HL-60/S4 treated with retinoic acid at 250 ng/mL for 4 days and 3 days (cell line): ENCODE results near the gene KDM4C.

ENCODE experiments used
- in situ Hi-C: fragments of 300-500 bp; cut with MboI; formaldehyde crosslinking; loops from 2 replicates; pipeline ENCODE4 v1.7.0; 2022; ENCODE audit warnings: low sequenced_read_pairs

Gene KDM4C

GRCh38 chr9:7150153-7150890 is 392.5 kb downstream of the KDM4C start:
- in situ Hi-C loops, result no loop called here

GRCh38 chr9:7153134-7153533 is 395.4 kb downstream of the KDM4C start:
- in situ Hi-C loops, result no loop called here

GRCh38 chr9:7153566-7153965 is 395.8 kb downstream of the KDM4C start:
- in situ Hi-C loops, result no loop called here

GRCh38 chr9:7154003-7154619 is 396.3 kb downstream of the KDM4C start:
- in situ Hi-C loops, result no loop called here

GRCh38 chr9:7154650-7155049 is 396.9 kb downstream of the KDM4C start:
- in situ Hi-C loops, result no loop called here

GRCh38 chr9:7161469-7161868 is 403.7 kb downstream of the KDM4C start:
- in situ Hi-C loops, result no loop called here

- in situ Hi-C loops, result no loop called here
Observed at GRCh38 chr9:7163932-7164331, 406.2 kb downstream of the KDM4C start.

GRCh38 chr9:7164440-7165330 is 406.9 kb downstream of the KDM4C start:
- in situ Hi-C loops, result no loop called here

- in situ Hi-C loops, result no loop called here
Observed at GRCh38 chr9:7165331-7165975, 407.7 kb downstream of the KDM4C start.

GRCh38 chr9:7166074-7166473 is 408.3 kb downstream of the KDM4C start:
- in situ Hi-C loops, result no loop called here

GRCh38 chr9:7169717-7170389 is 412.1 kb downstream of the KDM4C start:
- in situ Hi-C loops, result no loop called here

GRCh38 chr9:7171396-7172153 is 413.8 kb downstream of the KDM4C start:
- in situ Hi-C loops, result no loop called here

- in situ Hi-C loops, result no loop called here
Observed at GRCh38 chr9:7172154-7173115, 414.7 kb downstream of the KDM4C start.

- in situ Hi-C loops, result no loop called here
Observed at GRCh38 chr9:7173139-7173538, 415.4 kb downstream of the KDM4C start.

- in situ Hi-C loops, result no loop called here
Observed at GRCh38 chr9:7174301-7174700, 416.5 kb downstream of the KDM4C start.

GRCh38 chr9:7174884-7175283 is 417.1 kb downstream of the KDM4C start:
- in situ Hi-C loops, result no loop called here

- in situ Hi-C loops, result no loop called here
Observed at GRCh38 chr9:7176561-7176960, 418.8 kb downstream of the KDM4C start.

- in situ Hi-C loops, result no loop called here
Observed at GRCh38 chr9:7177383-7177782, 419.6 kb downstream of the KDM4C start.

- in situ Hi-C loops, result no loop called here
Observed at GRCh38 chr9:7178729-7179128, 421.0 kb downstream of the KDM4C start.
